Activated CD4-positive, CD25-positive, alpha-beta regulatory T cell (primary cell): ENCODE data around the gene FNTB.

Experiments
- DNase-seq, 4 experiments: peaks; one replicate each; lab custom pipeline; 2025; lab: John Stamatoyannopoulos, UW

FNTB gene

GRCh38 chr14:65052832-65053231 is 66.1 kb downstream of the FNTB start:
- no peak for DNase-seq

- no peak for DNase-seq
Measured at GRCh38 chr14:65053466-65053865, 66.8 kb downstream of the FNTB start.

GRCh38 chr14:65054471-65055085 is 67.9 kb downstream of the FNTB start:
- DNase-seq: no peak

DNA sequence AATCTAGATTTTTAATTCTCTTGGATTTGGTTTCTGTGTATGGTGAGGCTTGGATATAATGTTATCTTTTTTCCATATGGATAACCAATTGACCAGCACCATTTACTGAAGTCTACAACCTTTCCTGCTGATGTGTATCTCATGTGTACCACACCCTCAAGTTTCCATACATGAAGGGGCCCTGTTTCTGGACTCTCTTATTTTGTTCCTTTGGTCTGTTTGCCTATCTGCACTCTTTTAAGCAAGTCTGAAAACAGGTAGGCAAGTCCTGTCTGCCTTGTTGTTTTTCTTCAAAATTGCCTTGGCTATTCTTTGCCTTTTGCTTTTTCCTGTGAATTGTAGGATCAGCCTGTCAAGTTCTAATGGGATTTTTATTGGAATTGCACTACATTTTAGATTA is 71.0 kb downstream of the FNTB start:
- no peak for DNase-seq

DNA sequence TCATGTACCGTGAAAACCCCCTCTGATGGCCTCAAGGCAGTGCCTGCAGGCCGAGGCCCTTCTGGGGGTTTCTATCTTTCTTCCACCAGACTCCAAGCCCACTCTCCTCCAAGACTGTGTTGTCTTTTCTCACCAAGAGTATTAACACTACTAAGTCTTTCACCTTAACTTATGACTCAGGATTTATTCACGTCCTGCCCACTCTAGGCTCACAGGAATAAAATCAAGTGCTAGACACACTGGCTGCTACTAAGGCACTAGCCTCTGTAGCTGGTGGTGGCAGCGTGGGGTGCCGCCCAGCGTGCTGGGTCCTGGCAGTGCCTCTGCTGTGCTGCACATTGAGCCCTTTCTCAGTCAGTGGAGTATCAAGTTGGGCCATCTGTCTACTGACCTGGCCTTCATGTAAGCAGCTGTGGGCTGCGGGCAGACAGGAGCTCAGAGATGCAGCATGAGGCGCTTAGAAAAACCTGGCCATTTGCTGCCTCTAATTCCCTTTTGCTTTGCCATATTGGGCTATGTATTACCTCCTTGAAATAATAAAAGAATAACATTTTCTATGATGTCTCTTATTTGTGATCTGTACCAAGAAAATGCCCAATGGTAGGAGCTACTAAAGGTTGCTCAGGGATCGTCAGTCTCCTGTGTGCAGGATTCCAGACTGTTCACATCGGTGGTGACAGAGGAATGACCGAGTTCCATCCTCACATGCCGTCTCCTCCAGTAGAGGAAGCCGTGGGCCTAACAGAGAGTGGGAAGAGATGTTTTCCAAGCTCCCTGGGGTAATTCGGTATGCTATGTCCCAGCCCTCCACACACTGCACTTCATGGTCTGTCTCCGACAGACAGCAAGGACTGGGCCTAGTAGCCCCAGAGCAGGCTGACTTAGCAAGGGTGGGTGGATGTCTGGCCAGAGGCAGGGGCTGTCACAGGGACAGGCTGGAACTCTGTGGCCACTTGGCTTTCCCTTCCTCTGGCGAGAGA is 75.7 kb downstream of the FNTB start:
- no peak for DNase-seq

DNA sequence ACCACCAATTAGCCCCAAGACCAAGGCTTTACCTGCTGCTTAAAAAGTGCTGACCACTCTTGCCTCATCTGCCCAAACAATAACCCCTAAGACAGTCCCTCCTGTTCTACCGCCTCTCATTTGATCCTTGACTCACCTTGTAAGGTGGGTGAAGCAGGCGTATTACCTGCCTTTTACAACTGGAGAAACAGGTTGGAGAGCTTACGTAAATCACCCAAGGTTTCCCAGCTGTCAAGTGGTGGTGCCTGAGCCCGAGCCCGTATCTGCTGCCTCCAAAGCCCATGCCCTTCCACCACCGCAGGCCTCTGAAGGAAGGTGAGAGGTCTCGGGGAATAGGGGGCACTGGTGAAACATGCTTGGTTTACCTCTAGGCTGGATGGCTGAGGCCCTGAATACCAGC is 79.0 kb downstream of the FNTB start:
- DNase-seq: no peak

- no peak for DNase-seq
Measured at GRCh38 chr14:65069874-65070413, 83.2 kb downstream of the FNTB start.

GRCh38 chr14:65070471-65070976 is 83.8 kb downstream of the FNTB start:
- DNase-seq: no peak

- DNase-seq: no peak
Measured at GRCh38 chr14:65071544-65071943, 84.8 kb downstream of the FNTB start.

- DNase-seq: no peak
Measured at GRCh38 chr14:65072256-65072655, 85.6 kb downstream of the FNTB start.

DNA sequence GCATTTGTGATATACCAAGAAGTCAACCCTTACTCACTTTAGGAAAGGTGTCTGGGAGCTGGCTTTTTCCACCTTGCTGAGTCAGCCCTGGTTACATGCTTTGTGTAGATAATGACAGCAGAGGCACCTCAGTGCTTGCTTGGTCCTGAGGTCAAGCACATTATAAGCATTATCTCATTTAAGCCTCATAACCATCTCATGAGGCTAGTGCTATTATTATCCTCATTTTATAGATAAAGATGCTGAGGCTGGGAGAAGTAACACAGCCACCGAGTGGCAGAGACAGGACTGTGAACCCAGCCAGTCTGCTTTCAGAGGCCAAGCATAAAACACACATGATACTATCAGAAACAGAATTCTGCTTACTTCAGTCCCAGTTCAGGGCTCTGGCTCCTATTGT is 86.2 kb downstream of the FNTB start:
- no peak for DNase-seq

DNA sequence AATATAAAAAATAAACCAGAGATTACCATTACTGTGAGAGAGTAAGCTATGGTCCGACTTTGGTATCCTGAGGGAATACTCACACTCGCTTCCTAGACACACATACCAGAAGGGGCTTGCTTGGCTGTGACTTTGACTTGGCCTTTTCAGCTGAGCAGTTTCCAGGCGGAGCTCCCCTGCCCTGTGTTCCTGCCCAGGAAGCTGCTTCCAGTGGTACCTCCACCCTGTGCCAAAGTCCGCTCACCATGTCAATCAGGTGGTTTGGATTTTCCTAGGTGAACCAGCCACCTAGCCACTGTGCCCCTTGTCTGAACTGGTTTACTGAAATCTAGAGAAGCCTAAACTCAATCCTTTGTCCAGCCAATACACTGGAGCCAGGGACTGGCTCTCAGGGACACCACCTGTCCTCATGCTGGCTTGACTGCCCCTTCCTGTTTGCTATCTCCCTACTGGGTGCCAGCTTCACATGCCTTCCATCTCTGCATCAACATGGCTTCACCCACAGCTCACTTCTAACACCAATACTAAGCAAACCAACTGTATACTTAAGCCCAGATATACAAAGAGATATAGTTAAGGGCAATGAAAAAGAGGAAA is 87.0 kb downstream of the FNTB start:
- DNase-seq: no peak

GRCh38 chr14:65074449-65075150 is 87.9 kb downstream of the FNTB start:
- no peak for DNase-seq

- DNase-seq: no peak
Measured at GRCh38 chr14:65075628-65076325, 89.1 kb downstream of the FNTB start.

DNA sequence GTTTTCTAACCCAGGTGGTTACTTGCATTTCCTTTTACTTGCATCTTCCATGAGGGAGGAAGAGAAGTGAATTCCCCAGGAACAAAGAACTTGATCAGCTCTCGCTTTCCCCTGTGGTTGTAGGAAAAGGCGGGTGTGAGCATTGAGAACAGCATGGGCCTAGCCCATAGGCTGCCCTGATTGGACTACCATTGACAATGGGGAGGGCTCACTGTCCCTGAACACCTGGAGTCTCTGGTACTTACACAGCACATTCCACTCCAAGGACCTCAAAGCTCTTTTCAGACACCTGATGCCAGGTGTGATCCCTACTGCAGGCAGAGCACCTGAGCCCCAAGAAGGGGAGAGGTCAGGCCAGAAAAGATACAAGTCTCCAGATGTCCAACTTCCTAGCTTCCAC is 90.6 kb downstream of the FNTB start:
- no peak for DNase-seq

GRCh38 chr14:65079201-65079600 is 92.5 kb downstream of the FNTB start:
- DNase-seq: no peak

- no peak for DNase-seq
Measured at GRCh38 chr14:65079768-65080167, 93.1 kb downstream of the FNTB start.

DNA sequence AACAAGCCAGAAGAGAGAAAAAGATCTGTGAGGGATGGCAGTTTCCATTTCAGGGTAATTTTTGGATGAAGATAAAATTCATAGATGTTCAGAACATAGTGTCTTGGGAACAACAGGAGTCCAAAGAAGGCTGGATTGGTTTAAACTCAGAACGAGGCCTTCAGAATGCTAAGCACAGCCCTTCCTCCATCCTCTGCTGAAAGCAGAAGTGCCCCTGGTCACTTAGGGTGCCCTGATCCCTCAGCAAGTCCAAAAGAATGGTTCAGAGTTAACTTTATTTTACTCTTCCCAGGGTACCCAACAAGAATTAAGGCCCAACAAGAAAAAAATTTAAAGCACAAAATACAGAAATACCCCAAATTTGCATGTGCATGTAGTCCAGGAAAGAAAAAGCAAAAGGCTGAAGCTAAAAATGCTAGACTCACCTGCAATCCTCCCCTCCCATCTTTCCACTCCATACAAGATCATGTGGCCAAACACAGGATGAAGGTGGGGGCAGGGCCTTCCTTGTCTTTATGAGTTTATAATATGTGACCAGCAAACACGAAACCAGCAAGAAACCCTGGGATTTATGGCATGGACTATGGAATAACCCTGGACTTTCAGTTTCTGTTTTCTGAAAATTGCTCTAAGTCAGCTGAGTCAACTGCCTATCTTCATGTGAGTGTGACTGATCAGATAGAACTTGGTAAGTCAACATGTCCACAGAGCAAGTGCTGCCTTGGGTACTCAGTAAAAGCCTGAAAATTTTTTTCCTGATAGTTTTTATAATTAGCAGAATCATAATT is 94.5 kb downstream of the FNTB start:
- no peak for DNase-seq

DNA sequence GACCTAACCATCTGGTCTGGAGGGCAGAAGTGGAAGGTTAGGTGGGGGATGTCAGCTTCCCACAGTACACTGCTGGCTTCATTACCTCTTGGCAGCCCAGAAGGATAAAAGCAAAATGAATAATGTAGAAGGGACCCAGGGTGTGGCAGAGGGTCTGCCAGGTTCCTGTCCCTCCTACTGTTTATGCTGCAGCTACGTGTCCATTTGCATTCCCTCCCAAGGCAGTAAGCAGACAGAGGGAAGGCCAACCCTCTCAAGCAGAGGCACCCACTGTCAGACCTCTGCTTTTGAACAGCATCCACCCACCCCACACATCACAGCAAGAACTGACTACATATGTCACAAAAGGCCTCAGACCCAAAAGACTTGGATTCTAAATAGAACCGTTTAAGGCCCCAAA is 96.2 kb downstream of the FNTB start:
- DNase-seq: no peak
